ENCODE measurements around the gene MRPL46.

GRCh38 chr15:88423331-88423730 is 43.9 kb downstream of the MRPL46 start:
- TF ChIP-seq CTCF (conservative IDR thresholded peaks at IDR 0.05; ENCODE audit: low read depth in 2 of 2) (no peak), EZH2phosphoT487 (IDR thresholded peaks at IDR 0.05; ENCODE audit: unreplicated experiment) (no peak), EZH2 (IDR thresholded peaks at IDR 0.05; ENCODE audit: low read depth, unreplicated experiment) (no peak), JUNB (IDR thresholded peaks at IDR 0.05; ENCODE audit: unreplicated experiment) (no peak), REST (IDR thresholded peaks at IDR 0.05; ENCODE audit: unreplicated experiment) (no peak), POLR2AphosphoS5 (IDR thresholded peaks at IDR 0.05; ENCODE audit: low read depth) (no peak), CREB1 (CRISPR knock-in tag; IDR thresholded peaks at IDR 0.05; ENCODE audit: low read depth) (no peak), ETS1 (IDR thresholded peaks at IDR 0.05) (no peak)
